HCT116 (cell line): ENCODE results near the gene VIT. TPM values are rescaled to one million over a fixed set of nuclear protein-coding genes. Genes with fewer than 3 reads are reported as not detected.

ENCODE experiments used
- ATAC-seq: fragments of 200-7000 bp; cut with Tn5 transposase; 2 replicates; pipeline ENCODE4 v1.9.1; 2020; ENCODE audit warnings: mild to moderate bottlenecking, moderate library complexity
- BruUV-seq: library from RNA; stranded (reverse); fragments of 400-500 nt; replicated peaks from 2 replicates; lab custom pipeline; 2021; lab: Mats Ljungman, UMichigan
- CTCF ChIA-PET: fragments of 300-600 bp; sonication (Branson Sonifier 250); formaldehyde crosslinking; loops from one replicate; lab custom pipeline; 2021; ENCODE audit warnings: antibody characterized with exemption; lab: Charles Lee
- POLR2A ChIA-PET: fragments of 300-600, 350-600 bp; sonication (Branson Sonifier 250); formaldehyde crosslinking; loops from one replicate; lab custom pipeline; 2021; ENCODE audit warnings: antibody characterized with exemption; lab: Charles Lee
- RAD21 ChIA-PET, 2 experiments: fragments of 300-600 bp; sonication (Branson Sonifier 250); formaldehyde crosslinking; loops; one replicate each; lab custom pipeline; 2023; ENCODE audit warnings: low total read pairs in 2 of 2; ENCODE audit not compliant: uncharacterized antibody in 2 of 2, unreplicated experiment in 2 of 2, low non-redundant PET in 1 of 2; lab: Charles Lee
- DNase-seq: peaks from one replicate; pipeline ENCODE4 v3.0.0-alpha.2; 2010; ENCODE audit warnings: low read depth, low spot score
- H2AFZ ChIP-seq: fragments of 200-600 bp; shearing (Covaris generic), sonication (generic); 2 replicates; pipeline ENCODE4 v1.6.1; 2017; ENCODE audit warnings: low read depth, mixed run types, mixed read lengths, antibody characterized with exemption, low read length; ENCODE audit not compliant: poor library complexity, severe bottlenecking
- H3K27ac ChIP-seq: 2 replicates; pipeline ENCODE4 v1.5.1; 2012; ENCODE audit warnings: low read depth, low read length
- H3K27me3 ChIP-seq: fragments of 200-600 bp; sonication (generic); 2 replicates; pipeline ENCODE4 v1.6.1; 2016; ENCODE audit warnings: mixed run types, low read length, mixed read lengths; ENCODE audit not compliant: insufficient read depth
- H3K36me3 ChIP-seq, 2 experiments: fragments of 200-500 bp in 1 of 2; fragments of 200-600 bp in 1 of 2; sonication (Bioruptor generic) in 1 of 2; sonication (generic) in 1 of 2; 2 replicates each; pipeline versions ENCODE4 v1.5.1 to v1.6.1; 2014 to 2016; ENCODE audit warnings: low read length in 2 of 2, inconsistent platforms in 1 of 2, mixed read lengths in 1 of 2, mixed run types in 1 of 2; ENCODE audit not compliant: insufficient read depth in 2 of 2, control insufficient read depth in 1 of 2
- H3K4me1 ChIP-seq, 2 experiments: fragments of 200-600 bp in 1 of 2; sonication (generic) in 1 of 2; 2 replicates each; pipeline versions ENCODE4 v1.5.1 to v1.6.1; 2012 to 2017; ENCODE audit warnings: low read length in 2 of 2, inconsistent platforms in 1 of 2, mild to moderate bottlenecking in 1 of 2, mixed read lengths in 1 of 2, mixed run types in 1 of 2, moderate library complexity in 1 of 2; ENCODE audit not compliant: insufficient read depth in 2 of 2, control insufficient read depth in 1 of 2
- H3K4me2 ChIP-seq: fragments of 200-600 bp; sonication (generic); 2 replicates; pipeline ENCODE4 v1.6.1; 2017; ENCODE audit warnings: mixed run types, low read length, mixed read lengths
- H3K4me3 ChIP-seq, 2 experiments: fragments of 200-600 bp in 1 of 2; sonication (generic) in 1 of 2; replicated peaks in 1 of 2; 2 replicates each; pipeline ENCODE4 v1.5.1; 2011 to 2016; ENCODE audit warnings: low read length in 2 of 2, control low read depth in 1 of 2, low read depth in 1 of 2, mild to moderate bottlenecking in 1 of 2, mixed read lengths in 1 of 2, mixed run types in 1 of 2
- H3K79me2 ChIP-seq: fragments of 200-600 bp; sonication (generic); 2 replicates; pipeline ENCODE4 v1.6.1; 2017; ENCODE audit warnings: mild to moderate bottlenecking, mixed run types, low read length, moderate library complexity, mixed read lengths; ENCODE audit not compliant: insufficient read depth
- H3K9ac ChIP-seq: fragments of 200-600 bp; sonication (generic); 2 replicates; pipeline ENCODE4 v1.6.1; 2016; ENCODE audit warnings: low read length, mixed read lengths
- H3K9me2 ChIP-seq: fragments of 200-600 bp; sonication (generic), shearing (Covaris generic); 2 replicates; pipeline ENCODE4 v1.6.1; 2017; ENCODE audit warnings: mixed run types, mild to moderate bottlenecking, moderate library complexity; ENCODE audit not compliant: insufficient read depth
- H3K9me3 ChIP-seq, 2 experiments: fragments of 200-500 bp in 1 of 2; fragments of 200-600 bp in 1 of 2; sonication (Bioruptor generic) in 1 of 2; sonication (generic) in 1 of 2; 2 replicates each; pipeline ENCODE4 v1.6.1; 2014 to 2017; ENCODE audit warnings: low read length in 2 of 2, mixed read lengths in 2 of 2, inconsistent platforms in 1 of 2, low read depth in 1 of 2, mild to moderate bottlenecking in 1 of 2, mixed run types in 1 of 2, moderate library complexity in 1 of 2; ENCODE audit not compliant: control insufficient read depth in 1 of 2, insufficient read depth in 1 of 2
- H4K20me1 ChIP-seq: fragments of 200-600 bp; sonication (generic), shearing (Covaris generic); 2 replicates; pipeline ENCODE4 v1.6.1; 2017; ENCODE audit warnings: mixed run types, mild to moderate bottlenecking, moderate library complexity; ENCODE audit not compliant: insufficient read depth
- ATF3 ChIP-seq: IDR thresholded peaks from 2 replicates; pipeline ENCODE4 v1.6.1; 2012
- CBX3 ChIP-seq: IDR thresholded peaks from 2 replicates; pipeline ENCODE4 v1.6.1; 2012; ENCODE audit warnings: low read depth
- CTCF ChIP-seq, 3 experiments: fragments of 200-600 bp in 1 of 3; sonication (generic) in 1 of 3; IDR thresholded peaks in 2 of 3; conservative IDR thresholded peaks in 1 of 3; 2 replicates each; pipeline ENCODE4 v1.5.1; 2012 to 2017; ENCODE audit warnings: low read depth in 2 of 3, low read length in 2 of 3, antibody characterized with exemption in 1 of 3, borderline replicate concordance in 1 of 3, control low read depth in 1 of 3, mild to moderate bottlenecking in 1 of 3, mixed read lengths in 1 of 3, mixed run types in 1 of 3, moderate library complexity in 1 of 3; ENCODE audit not compliant: insufficient read depth in 1 of 3
- ELF1 ChIP-seq: IDR thresholded peaks from 2 replicates; pipeline ENCODE4 v1.6.1; 2012; ENCODE audit warnings: low read depth, borderline replicate concordance
- EZH2 ChIP-seq: fragments of 200-600 bp; sonication (generic); IDR thresholded peaks from 2 replicates; pipeline ENCODE4 v1.6.1; 2017; ENCODE audit warnings: antibody characterized with exemption, mixed run types
- EZH2phosphoT487 ChIP-seq: fragments of 200-600 bp; IDR thresholded peaks from 2 replicates; pipeline ENCODE4 v1.6.1; 2018; ENCODE audit warnings: antibody characterized with exemption, borderline replicate concordance
- MAX ChIP-seq: IDR thresholded peaks from 2 replicates; pipeline ENCODE4 v1.6.1; 2012
- RAD21 ChIP-seq: IDR thresholded peaks from 2 replicates; pipeline ENCODE4 v1.6.1; 2012; ENCODE audit warnings: low read depth, mild to moderate bottlenecking
- REST ChIP-seq: IDR thresholded peaks from 2 replicates; pipeline ENCODE4 v1.6.1; 2012; ENCODE audit warnings: low read depth
- SRF ChIP-seq: IDR thresholded peaks from 2 replicates; pipeline ENCODE4 v1.6.1; 2012; ENCODE audit warnings: low read depth
- YY1 ChIP-seq: IDR thresholded peaks from 2 replicates; pipeline ENCODE4 v1.6.1; 2011; ENCODE audit warnings: low read length, low read depth, moderate library complexity, mild to moderate bottlenecking; ENCODE audit not compliant: insufficient replicate concordance; ENCODE audit errors: extremely low read depth
- ZFX ChIP-seq: fragments of 450-650 bp; IDR thresholded peaks from 2 replicates; pipeline ENCODE4 v1.6.1; 2017
- intact Hi-C: fragments of 100-400 bp; cut with micrococcal nuclease; formaldehyde crosslinking; loops from 2 replicates; pipeline ENCODE4 v1.10.0; 2022
- total RNA-seq: library from RNA; stranded (reverse); gene quantifications from one replicate; pipeline ENCODE4 v1.2.1, GENCODE V29; 2021; ENCODE audit not compliant: unreplicated experiment

The VIT gene
- total RNA-seq, 1 experiment from 2014 or later = not detected

- CTCF ChIA-PET = no interaction called here
Observed at GRCh38 chr2:36701391-36701795, 4.9 kb downstream of the VIT start.

GRCh38 chr2:36701918-36702317, 5.4 kb downstream of the VIT start:
- DNase-seq (no peak), ATAC-seq (no peak)
- ChIA-PET POLR2A (no interaction called here), CTCF (no interaction called here), RAD21 (no interaction called here)
- no peaks in the 10 kb centered on the region for H3K9me3 ChIP-seq
- no peaks in the 10 kb centered on the region for H3K9me2 ChIP-seq
- H4K20me1 ChIP-seq = no peaks in the 10 kb centered on the region
- no TSS peak for BruUV-seq
- no peak overlapping the region for H3K4me2 ChIP-seq
- no peak overlapping the region for H3K9ac ChIP-seq
- H3K79me2 ChIP-seq = no peaks in the 10 kb centered on the region
- H3K27ac ChIP-seq = no peak overlapping the region
- H3K4me1 ChIP-seq = no peaks in the 10 kb centered on the region
- intact Hi-C loops = no loop called here
- no peak overlapping the region for H2AFZ ChIP-seq
- H3K4me3 ChIP-seq = no peak overlapping the region
- H3K27me3 ChIP-seq = no peaks in the 10 kb centered on the region
- H3K36me3 ChIP-seq = no peaks in the 10 kb centered on the region
- no peak for TF ChIP-seq ELF1
- no peak for TF ChIP-seq YY1
- TF ChIP-seq EZH2 = no peak
- no peak for TF ChIP-seq ATF3
- TF ChIP-seq REST = no peak
- TF ChIP-seq ZFX = no peak
- TF ChIP-seq SRF = no peak
- TF ChIP-seq MAX = no peak
- no peak for TF ChIP-seq CBX3
- TF ChIP-seq EZH2phosphoT487 = no peak

More at GRCh38 chr2:36701391-36701795, 4.9 kb downstream of the VIT start:
- no peaks in the 10 kb centered on the region for H3K9me2 ChIP-seq
- no peak overlapping the region for H3K4me3 ChIP-seq
- ChIA-PET RAD21 (no interaction called here), POLR2A (no interaction called here)
- H3K9ac ChIP-seq = no peak overlapping the region
- H3K4me1 ChIP-seq = no peaks in the 10 kb centered on the region
- no peak overlapping the region for H2AFZ ChIP-seq
- ATAC-seq (no peak), DNase-seq (no peak)
- no peaks in the 10 kb centered on the region for H3K9me3 ChIP-seq
- intact Hi-C loops = no loop called here
- H4K20me1 ChIP-seq = no peaks in the 10 kb centered on the region
- no peaks in the 10 kb centered on the region for H3K27me3 ChIP-seq
- no peak overlapping the region for H3K4me2 ChIP-seq
- BruUV-seq = no TSS peak
- H3K36me3 ChIP-seq = no peaks in the 10 kb centered on the region
- H3K79me2 ChIP-seq = no peaks in the 10 kb centered on the region
- H3K27ac ChIP-seq = no peak overlapping the region
- 0 out of 6 replicates have a peak, but pooled peaks of 1 of the 3 experiments have one; percentile 8 for TF ChIP-seq CTCF (IDR thresholded peaks at IDR 0.05 in 2 of 3, conservative IDR thresholded peaks at IDR 0.05 in 1 of 3; ENCODE audit: borderline replicate concordance in 1 of 3, insufficient read depth in 1 of 3, low read depth in 2 of 3, low read length in 2 of 3)
- no peak for TF ChIP-seq ZFX
- TF ChIP-seq RAD21 = no peak
